ENCODE data around the gene PI3.

Gene PI3

GRCh38 chr20:45187693-45188092, 13.0 kb downstream of the PI3 start:
- no peak for DNase-seq (ENCODE audit: low read depth, low spot score)

- no peak for DNase-seq (ENCODE audit: low read depth, low spot score)
Observed at GRCh38 chr20:45189067-45189609, 14.4 kb downstream of the PI3 start.

- DNase-seq (ENCODE audit: low read depth, low spot score) = no peak
Observed at GRCh38 chr20:45189861-45190260, 15.2 kb downstream of the PI3 start.

- no peak for DNase-seq (ENCODE audit: low read depth, low spot score)
Observed at GRCh38 chr20:45191926-45192325, 17.2 kb downstream of the PI3 start.

GRCh38 chr20:45193331-45193730, 18.6 kb downstream of the PI3 start:
- no peak for DNase-seq (ENCODE audit: low read depth, low spot score)

GRCh38 chr20:45206725-45207124, 32.0 kb downstream of the PI3 start, which contains the start of gene SEMG1:
TSS of gene SEMG1 (plus strand) at chr20:45207033. CDS start at chr20:45207054, 21 bp downstream.
- DNase-seq (ENCODE audit: low read depth, low spot score) = no peak

GRCh38 chr20:45209924-45210323, 35.2 kb downstream of the PI3 start:
- no peak for DNase-seq (ENCODE audit: low read depth, low spot score)

GRCh38 chr20:45211569-45212474, 37.1 kb downstream of the PI3 start:
- no peak for DNase-seq (ENCODE audit: low read depth, low spot score)

GRCh38 chr20:45212836-45213235, 38.1 kb downstream of the PI3 start:
- DNase-seq (ENCODE audit: low read depth, low spot score) = no peak

- DNase-seq (ENCODE audit: low read depth, low spot score) = no peak
Observed at GRCh38 chr20:45218124-45218523, 43.4 kb downstream of the PI3 start.

- DNase-seq (ENCODE audit: low read depth, low spot score) = no peak
Observed at GRCh38 chr20:45218636-45219035, 43.9 kb downstream of the PI3 start.

- DNase-seq (ENCODE audit: low read depth, low spot score) = no peak
Observed at GRCh38 chr20:45221076-45221475, 46.4 kb downstream of the PI3 start, which contains the start of gene SEMG2. TSS of gene SEMG2 (plus strand) at chr20:45221373. CDS start at chr20:45221390, 17 bp downstream.

- no peak for DNase-seq (ENCODE audit: low read depth, low spot score)
Observed at GRCh38 chr20:45223136-45223535, 48.4 kb downstream of the PI3 start.

Measured in activated CD4-positive, CD25-positive, alpha-beta regulatory T cell treated with anti-CD3 and anti-CD28 coated beads, Interleukin-2, amount 50 U/mL, for 16 hours (primary cell).